ENCODE measurements around the gene FADS2.

DNA sequence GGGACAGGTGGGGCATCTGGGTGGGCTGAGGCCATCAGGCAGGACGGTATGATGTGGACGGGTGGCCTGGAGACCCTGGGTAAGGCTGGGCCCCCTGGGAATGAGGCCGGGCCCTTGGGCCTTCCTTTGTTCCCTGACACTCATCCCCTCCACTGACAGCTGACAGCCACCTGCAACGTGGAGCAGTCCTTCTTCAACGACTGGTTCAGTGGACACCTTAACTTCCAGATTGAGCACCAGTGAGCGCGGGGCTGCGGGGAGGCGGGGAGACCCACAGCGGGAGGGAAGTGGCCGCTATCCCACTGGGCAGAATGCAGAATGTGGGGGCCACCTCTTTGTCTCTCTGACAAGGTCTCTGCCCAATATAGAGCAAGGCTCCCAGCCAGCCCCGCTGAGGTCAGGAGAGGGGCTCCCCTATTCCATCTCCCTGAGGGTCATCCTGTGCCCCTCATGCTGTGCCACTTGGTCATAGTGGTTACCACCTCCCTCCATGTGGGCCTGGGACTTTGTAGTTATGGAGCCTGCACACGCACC is 35.5 kb downstream of the FADS2 start:
- no peak for TF ChIP-seq POLR2AphosphoS5 (IDR thresholded peaks at IDR 0.05; ENCODE audit: low read depth)
- no peak for TF ChIP-seq CTCF (IDR thresholded peaks at IDR 0.05; ENCODE audit: insufficient read depth, low read length)
